Neuronal stem cell (in vitro differentiated cells): ENCODE data around the gene BST1.

Experiments used
- DNase-seq: peaks from one replicate; pipeline ENCODE4 v3.0.0-alpha.2; 2013; ENCODE audit warnings: low spot score
- H2AFZ ChIP-seq: one replicate; pipeline ENCODE4 v1.6.1; 2013; ENCODE audit warnings: mild to moderate bottlenecking, low read length, inconsistent platforms
- H2AK5ac ChIP-seq: 2 replicates; pipeline ENCODE4 v1.6.1; 2013; ENCODE audit warnings: low read depth, mild to moderate bottlenecking, inconsistent platforms, low read length, moderate library complexity, mixed read lengths
- H2BK120ac ChIP-seq: 2 replicates; pipeline ENCODE4 v1.6.1; 2013; ENCODE audit warnings: low read depth, mild to moderate bottlenecking, inconsistent platforms, low read length, moderate library complexity, mixed read lengths
- H2BK12ac ChIP-seq: one replicate; pipeline ENCODE4 v1.6.1; 2013; ENCODE audit warnings: low read length, inconsistent platforms
- H2BK15ac ChIP-seq: 2 replicates; pipeline ENCODE4 v1.6.1; 2013; ENCODE audit warnings: mild to moderate bottlenecking, low read length, inconsistent platforms, mixed read lengths
- H2BK5ac ChIP-seq: one replicate; pipeline ENCODE4 v1.6.1; 2013; ENCODE audit warnings: inconsistent platforms, mild to moderate bottlenecking, low read length, moderate library complexity
- H3K14ac ChIP-seq: one replicate; pipeline ENCODE4 v1.6.1; 2013; ENCODE audit warnings: low read length, inconsistent platforms
- H3K18ac ChIP-seq: 2 replicates; pipeline ENCODE4 v1.6.1; 2013; ENCODE audit warnings: low read length, inconsistent platforms
- H3K23ac ChIP-seq: 2 replicates; pipeline ENCODE4 v1.6.1; 2013; ENCODE audit warnings: low read depth, mild to moderate bottlenecking, mixed read lengths, low read length, inconsistent platforms; ENCODE audit not compliant: poor library complexity
- H3K27ac ChIP-seq: replicated peaks from 3 replicates; pipeline ENCODE4 v1.5.1; 2013; ENCODE audit warnings: low read length, inconsistent platforms
- H3K27me3 ChIP-seq, 3 experiments: 2 replicates each; pipeline ENCODE4 v1.6.1; 2013; ENCODE audit warnings: low read length in 3 of 3, mild to moderate bottlenecking in 2 of 3, inconsistent platforms in 1 of 3, low read depth in 1 of 3, mixed read lengths in 1 of 3, moderate library complexity in 1 of 3; ENCODE audit not compliant: control insufficient read depth in 3 of 3, insufficient read depth in 3 of 3
- H3K36me3 ChIP-seq, 2 donors: replicated peaks in 1 of 2; 2 replicates each; pipeline ENCODE4 v1.6.1; 2013; ENCODE audit warnings: low read length in 2 of 2; ENCODE audit not compliant: control insufficient read depth in 2 of 2, insufficient read depth in 2 of 2
- H3K4ac ChIP-seq: 2 replicates; pipeline ENCODE4 v1.6.1; 2013; ENCODE audit warnings: inconsistent platforms, mild to moderate bottlenecking, low read length, moderate library complexity
- H3K4me1 ChIP-seq, 2 donors: 1 replicate in 1 of 2; 2 replicates in 1 of 2; pipeline ENCODE4 v1.6.1; 2013; ENCODE audit warnings: low read length in 2 of 2, low read depth in 1 of 2; ENCODE audit not compliant: control insufficient read depth in 2 of 2, insufficient read depth in 1 of 2
- H3K4me2 ChIP-seq: one replicate; pipeline ENCODE4 v1.6.1; 2013; ENCODE audit warnings: mild to moderate bottlenecking, low read length, inconsistent platforms; ENCODE audit not compliant: insufficient read depth, poor library complexity, severe bottlenecking
- H3K4me3 ChIP-seq, 2 donors: 2 replicates each; pipeline ENCODE4 v1.5.1; 2013; ENCODE audit warnings: low read length in 2 of 2, mild to moderate bottlenecking in 2 of 2, inconsistent platforms in 1 of 2, moderate library complexity in 1 of 2
- H3K79me1 ChIP-seq: one replicate; pipeline ENCODE4 v1.6.1; 2013; ENCODE audit warnings: low read depth, mild to moderate bottlenecking, inconsistent platforms, low read length, moderate library complexity
- H3K9ac ChIP-seq: one replicate; pipeline ENCODE4 v1.6.1; 2013; ENCODE audit warnings: mild to moderate bottlenecking, low read depth, low read length, inconsistent platforms; ENCODE audit not compliant: poor library complexity
- H3K9me3 ChIP-seq, 2 donors: replicated peaks in 1 of 2; 2 replicates each; pipeline versions ENCODE3 to v1.6.1; 2013; ENCODE audit warnings: low read length in 2 of 2, mild to moderate bottlenecking in 2 of 2, inconsistent platforms in 1 of 2, low read depth in 1 of 2, mixed read lengths in 1 of 2, moderate library complexity in 1 of 2; ENCODE audit not compliant: control insufficient read depth in 2 of 2, insufficient read depth in 1 of 2
- H4K8ac ChIP-seq: one replicate; pipeline ENCODE4 v1.6.1; 2013; ENCODE audit warnings: low read depth, mild to moderate bottlenecking, inconsistent platforms, low read length, moderate library complexity
- H4K91ac ChIP-seq: one replicate; pipeline ENCODE4 v1.6.1; 2013; ENCODE audit warnings: low read length, low read depth, mild to moderate bottlenecking, inconsistent platforms; ENCODE audit not compliant: poor library complexity
- WGBS, 2 donors: extraction: QIAGEN DNeasy Blood & Tissue Kit; methylation state at CpG; one replicate each; pipeline ENCODE4 v1.1.7; 2013; ENCODE audit warnings: missing lambda C conversion rate in 2 of 2, mixed read lengths in 1 of 2; ENCODE audit not compliant: insufficient read length in 2 of 2, insufficient replicate concordance in 1 of 2; ENCODE audit errors: extremely low coverage in 2 of 2; 5-methylcytosine and 5-hydroxymethylcytosine counted together

Gene BST1

GRCh38 chr4:15667006-15667405 lies 35.9 kb upstream of the BST1 start:
- no peaks in the 10 kb centered on the region for H3K4me1 ChIP-seq
- H3K14ac ChIP-seq, result no peak overlapping the region
- H3K4ac ChIP-seq, result no peak overlapping the region
- no peak overlapping the region for H2BK120ac ChIP-seq
- H3K79me1 ChIP-seq, result no peaks in the 10 kb centered on the region
- no peak overlapping the region for H3K4me3 ChIP-seq
- no peak for DNase-seq
- no peak overlapping the region for H3K23ac ChIP-seq
- H3K27ac ChIP-seq, result no peak overlapping the region
- H3K9ac ChIP-seq, result no peak overlapping the region
- WGBS, 2 donors, result no CpG with 5 or more reads among the region's 4 CpGs
- H2BK15ac ChIP-seq, result no peak overlapping the region
- peaks cover 0 to 3% of the 10 kb centered on the region in 2 donors for H3K9me3 ChIP-seq
- H3K4me2 ChIP-seq, result no peak overlapping the region
- no peaks in the 10 kb centered on the region for H3K27me3 ChIP-seq
- no peak overlapping the region for H3K18ac ChIP-seq
- H3K36me3 ChIP-seq, result peaks cover 6 to 89% of the 10 kb centered on the region in 2 donors
- no peak overlapping the region for H2BK5ac ChIP-seq
- H2BK12ac ChIP-seq, result no peak overlapping the region
- H4K8ac ChIP-seq, result no peak overlapping the region
- no peak overlapping the region for H2AFZ ChIP-seq
- H4K91ac ChIP-seq, result no peak overlapping the region
- H2AK5ac ChIP-seq, result no peak overlapping the region

GRCh38 chr4:15668566-15669435 lies 34.1 kb upstream of the BST1 start:
- H3K36me3 ChIP-seq, result peaks cover 8 to 88% of the 10 kb centered on the region in 2 donors
- H3K18ac ChIP-seq, result no peak overlapping the region
- H3K4me1 ChIP-seq, result no peaks in the 10 kb centered on the region
- H3K79me1 ChIP-seq, result no peaks in the 10 kb centered on the region
- no peak overlapping the region for H2BK120ac ChIP-seq
- H4K8ac ChIP-seq, result no peak overlapping the region
- no peak overlapping the region for H2AK5ac ChIP-seq
- no peak overlapping the region for H4K91ac ChIP-seq
- H3K4me2 ChIP-seq, result no peak overlapping the region
- no peak overlapping the region for H2BK15ac ChIP-seq
- no peak overlapping the region for H3K14ac ChIP-seq
- H2BK12ac ChIP-seq, result no peak overlapping the region
- no peak overlapping the region for H2AFZ ChIP-seq
- no peaks in the 10 kb centered on the region for H3K27me3 ChIP-seq
- no peak overlapping the region for H3K23ac ChIP-seq
- H3K4me3 ChIP-seq, result no peak overlapping the region
- H3K27ac ChIP-seq, result no peak overlapping the region
- no CpG with 5 or more reads among the region's 1 CpG for WGBS, 2 donors
- no peak for DNase-seq
- no peak overlapping the region for H3K9ac ChIP-seq
- H3K9me3 ChIP-seq, result peaks cover 0 to 3% of the 10 kb centered on the region in 2 donors
- H2BK5ac ChIP-seq, result no peak overlapping the region
- no peak overlapping the region for H3K4ac ChIP-seq

DNA sequence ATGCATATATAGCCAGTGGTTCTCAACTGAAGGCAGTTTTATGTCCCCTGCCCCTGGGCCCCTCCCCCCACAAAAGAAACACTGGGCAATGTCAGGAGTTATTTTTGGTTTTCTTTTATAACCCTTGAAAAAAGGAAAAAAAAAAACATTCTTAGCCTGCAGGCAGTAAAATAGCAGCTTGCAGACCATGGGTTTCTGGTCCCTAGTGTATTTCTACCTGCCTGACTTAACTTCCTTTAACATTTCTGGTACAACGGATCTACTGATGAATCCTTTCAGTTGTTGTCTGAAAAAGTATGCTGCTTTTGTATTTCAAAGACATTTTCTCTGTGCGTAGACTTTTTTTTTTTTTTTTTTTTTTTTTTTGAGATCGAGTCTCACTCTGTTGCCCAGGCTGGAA lies 32.3 kb upstream of the BST1 start:
- H3K9me3 ChIP-seq, result peaks cover 0 to 3% of the 10 kb centered on the region in 2 donors
- H4K8ac ChIP-seq, result no peak overlapping the region
- no peak overlapping the region for H3K4ac ChIP-seq
- H2BK120ac ChIP-seq, result no peak overlapping the region
- no CpG with 5 or more reads among the region's 3 CpGs for WGBS, 2 donors
- no peak overlapping the region for H2BK15ac ChIP-seq
- H3K23ac ChIP-seq, result no peak overlapping the region
- no peak overlapping the region for H3K27ac ChIP-seq
- no peak overlapping the region for H3K9ac ChIP-seq
- no peak overlapping the region for H2BK12ac ChIP-seq
- no peak overlapping the region for H2AK5ac ChIP-seq
- no peak overlapping the region for H4K91ac ChIP-seq
- H3K14ac ChIP-seq, result no peak overlapping the region
- no peak overlapping the region for H3K4me2 ChIP-seq
- H3K18ac ChIP-seq, result no peak overlapping the region
- no peak overlapping the region for H2AFZ ChIP-seq
- H3K36me3 ChIP-seq, result peaks cover 8 to 77% of the 10 kb centered on the region in 2 donors
- no peak overlapping the region for H3K4me3 ChIP-seq
- H3K79me1 ChIP-seq, result peaks cover 2% of the 10 kb centered on the region
- no peaks in the 10 kb centered on the region for H3K4me1 ChIP-seq
- no peak for DNase-seq
- H3K27me3 ChIP-seq, result no peaks in the 10 kb centered on the region
- H2BK5ac ChIP-seq, result no peak overlapping the region

- Histone ChIP-seq H2BK5ac (no peak overlapping the region), H3K27ac (no peak overlapping the region), H4K91ac (no peak overlapping the region), H3K23ac (no peak overlapping the region), H3K79me1 (peaks cover 2% of the 10 kb centered on the region), H2BK120ac (no peak overlapping the region), H3K9me3 (peaks cover 0 to 11% of the 10 kb centered on the region in 2 donors), H3K36me3 (peaks cover 2 to 72% of the 10 kb centered on the region in 2 donors), H2BK12ac (no peak overlapping the region), H3K18ac (no peak overlapping the region), H2AFZ (no peak overlapping the region), H2BK15ac (no peak overlapping the region), H3K27me3 (no peaks in the 10 kb centered on the region), H3K4me1 (no peaks in the 10 kb centered on the region), H4K8ac (no peak overlapping the region), H3K4me3 (no peak overlapping the region), H3K9ac (no peak overlapping the region), H2AK5ac (no peak overlapping the region), H3K4me2 (no peak overlapping the region), H3K14ac (no peak overlapping the region), H3K4ac (no peak overlapping the region)
- no CpG with 5 or more reads among the region's 3 CpGs for WGBS, 2 donors
- DNase-seq, result no peak
These were observed 30.8 kb upstream of the BST1 start for GRCh38 chr4:15672101-15672500.
